Glomerular endothelial cell (primary cell): Measurements from ENCODE around the gene FCAR. TPM values are rescaled to one million over a fixed set of nuclear protein-coding genes. Genes with fewer than 3 reads are reported as not detected.

ENCODE experiments used
- total RNA-seq: library from RNA; depleted of rRNA; stranded (reverse); fragments of >200 nt; gene quantifications from 2 replicates; pipeline ENCODE4 v1.2.3, GENCODE V29; 2015

FCAR gene
- total RNA-seq, 1 donor from 2014 or later: not detected

Other genes starting within 250 kb of the FCAR start
- gene LILRB1, start 243.8 kb upstream of the FCAR start, total RNA-seq: 0.10 and 1.2 TPM in 2 replicates
- gene LILRB4, start 211.2 kb upstream of the FCAR start, total RNA-seq: not detected in 2 replicates
- not detected in 2 replicates for gene KIR3DL3, start 149.8 kb upstream of the FCAR start, total RNA-seq
- gene KIR2DL3, start 135.7 kb upstream of the FCAR start, total RNA-seq: not detected in 2 replicates
- not detected in 2 replicates for gene KIR2DL1, start 104.4 kb upstream of the FCAR start, total RNA-seq
- 0.41 TPM in 1 of 2 replicates, not detected in the other for gene KIR2DL4, start 70.6 kb upstream of the FCAR start, total RNA-seq
- gene KIR3DL1, start 57.8 kb upstream of the FCAR start, total RNA-seq: not detected in 2 replicates
- not detected in 2 replicates for gene KIR2DS4, start 41.6 kb upstream of the FCAR start, total RNA-seq
- gene KIR3DL2, start 23.8 kb upstream of the FCAR start, total RNA-seq: not detected in 2 replicates
- gene NCR1, start 31.9 kb downstream of the FCAR start, total RNA-seq: not detected in 2 replicates
- gene NLRP7, start 73.3 kb downstream of the FCAR start, total RNA-seq: not detected in 2 replicates
- gene NLRP2, start 92.1 kb downstream of the FCAR start, total RNA-seq: 12.3 and 15.1 TPM in 2 replicates
- not detected in 2 replicates for gene GP6, start 164.0 kb downstream of the FCAR start, total RNA-seq
- gene RDH13, start 188.9 kb downstream of the FCAR start, total RNA-seq: 7.5 and 13.1 TPM in 2 replicates
- gene EPS8L1, start 201.6 kb downstream of the FCAR start, total RNA-seq: 10.6 and 20.4 TPM in 2 replicates
- gene PPP1R12C, start 243.4 kb downstream of the FCAR start, total RNA-seq: 108 and 137 TPM in 2 replicates